T-helper 1 cell (primary cell): Measurements from ENCODE around the gene TP53INP2.
"Not testable (repeated sequence)": the region's sequence is repeated elsewhere in the genome, so short reads cannot be mapped to it uniquely, and the experiment has no call there.

ENCODE experiments used
- DNase-seq, 5 donors: peaks; one replicate each; pipeline ENCODE4 v3.0.0-alpha.2; 2012 to 2020

The TP53INP2 gene

DNA sequence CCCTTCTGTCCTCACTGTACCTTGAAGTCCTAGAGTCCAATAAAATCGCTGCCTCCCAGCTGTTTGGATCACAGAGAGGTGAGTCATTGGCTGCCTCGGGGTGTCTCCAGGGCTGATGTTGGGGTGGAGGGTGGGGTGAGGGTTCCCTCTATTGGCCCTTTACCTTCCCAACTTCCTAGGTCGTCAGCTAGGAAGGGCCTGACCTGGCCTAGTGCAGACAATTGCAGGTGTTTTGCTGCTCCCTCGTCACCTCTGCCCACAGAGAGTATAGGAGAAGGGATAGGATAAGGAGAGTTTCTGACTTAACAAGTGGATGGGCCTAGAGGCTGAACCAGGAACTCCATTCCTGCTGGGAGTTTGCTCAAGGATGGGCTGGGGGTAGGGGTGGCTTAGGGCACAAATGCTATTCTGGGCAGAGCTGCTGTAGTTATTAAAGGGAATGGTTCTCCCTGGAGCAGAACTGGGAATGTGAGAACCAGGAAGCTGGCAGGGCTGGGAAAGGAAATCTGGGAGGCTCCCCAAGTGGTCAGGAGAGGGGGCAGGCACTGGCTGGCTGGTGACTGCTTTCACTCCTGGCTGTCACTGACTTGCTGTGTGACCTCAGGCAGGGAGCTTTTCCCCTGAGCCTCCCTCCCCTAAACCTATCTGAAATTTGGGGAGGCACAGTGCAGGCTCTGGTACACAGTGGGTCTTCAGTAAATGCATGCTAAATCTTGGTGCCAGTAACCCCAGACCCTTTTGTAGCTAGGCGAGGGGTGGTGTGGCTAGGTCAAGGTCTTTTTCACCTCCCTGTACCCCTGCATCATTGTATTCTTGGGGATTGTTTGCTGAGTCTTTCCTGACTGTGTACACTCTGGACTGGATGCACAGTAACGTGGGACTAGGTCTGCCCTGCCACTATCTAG lies 1.5 kb downstream of the TP53INP2 start:
- DNase-seq = peak in 1 of 5 donors; percentile 26

DNA sequence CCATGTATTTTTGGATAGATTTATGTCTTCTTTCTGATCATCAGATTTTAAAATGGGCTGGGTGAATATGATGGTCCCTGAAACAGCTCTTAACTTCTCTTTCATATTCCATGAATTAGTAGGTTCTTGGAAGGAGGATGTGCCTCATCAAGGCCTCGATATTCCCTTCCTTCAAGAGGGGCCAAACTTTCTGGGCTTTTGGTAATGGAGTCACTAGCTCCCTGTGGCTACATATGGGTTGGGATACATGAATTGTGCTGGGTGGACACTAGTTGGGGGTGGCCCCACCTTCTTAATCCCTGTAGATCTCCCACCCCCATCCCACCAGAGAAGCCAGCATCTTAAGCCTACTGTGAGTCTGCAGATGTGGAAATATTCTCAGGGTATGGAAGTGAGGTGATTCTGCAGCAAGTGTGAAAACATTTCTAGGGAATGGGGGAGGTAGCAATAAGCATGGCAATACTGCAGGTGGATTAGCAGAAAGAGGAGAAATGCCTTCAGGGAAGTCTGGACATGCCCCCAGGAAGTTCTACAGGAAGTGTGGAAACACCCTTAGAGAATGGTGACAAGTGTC lies 2.2 kb downstream of the TP53INP2 start:
- DNase-seq = no peak

GRCh38 chr20:34706912-34707784 lies 3.0 kb downstream of the TP53INP2 start:
- DNase-seq = no peak

DNA sequence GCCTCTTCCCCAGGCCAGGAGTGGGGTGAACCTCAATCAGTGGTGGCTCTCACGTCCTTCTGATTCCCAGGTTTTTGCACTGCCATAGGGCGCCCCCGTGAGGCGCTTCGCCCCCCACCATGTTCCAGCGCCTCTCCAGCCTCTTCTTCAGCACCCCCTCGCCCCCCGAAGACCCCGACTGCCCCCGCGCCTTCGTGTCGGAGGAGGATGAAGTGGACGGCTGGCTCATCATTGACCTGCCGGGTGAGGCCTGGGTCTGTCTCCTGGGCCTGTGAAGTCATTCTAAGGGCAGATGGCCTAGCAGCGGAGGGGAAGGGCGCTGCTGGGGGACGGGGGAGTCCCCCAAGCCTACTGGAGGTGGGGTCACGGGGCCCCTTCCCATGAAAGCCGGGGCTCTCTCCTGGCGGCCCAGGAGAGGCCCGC lies 4.5 kb downstream of the TP53INP2 start:
- peak in 4 of 5 donors; percentile 15 to 63 (median 40) for DNase-seq

GRCh38 chr20:34709044-34709830 lies 5.1 kb downstream of the TP53INP2 start:
- DNase-seq = peak; percentile 62 to 85 (median 75)

DNA sequence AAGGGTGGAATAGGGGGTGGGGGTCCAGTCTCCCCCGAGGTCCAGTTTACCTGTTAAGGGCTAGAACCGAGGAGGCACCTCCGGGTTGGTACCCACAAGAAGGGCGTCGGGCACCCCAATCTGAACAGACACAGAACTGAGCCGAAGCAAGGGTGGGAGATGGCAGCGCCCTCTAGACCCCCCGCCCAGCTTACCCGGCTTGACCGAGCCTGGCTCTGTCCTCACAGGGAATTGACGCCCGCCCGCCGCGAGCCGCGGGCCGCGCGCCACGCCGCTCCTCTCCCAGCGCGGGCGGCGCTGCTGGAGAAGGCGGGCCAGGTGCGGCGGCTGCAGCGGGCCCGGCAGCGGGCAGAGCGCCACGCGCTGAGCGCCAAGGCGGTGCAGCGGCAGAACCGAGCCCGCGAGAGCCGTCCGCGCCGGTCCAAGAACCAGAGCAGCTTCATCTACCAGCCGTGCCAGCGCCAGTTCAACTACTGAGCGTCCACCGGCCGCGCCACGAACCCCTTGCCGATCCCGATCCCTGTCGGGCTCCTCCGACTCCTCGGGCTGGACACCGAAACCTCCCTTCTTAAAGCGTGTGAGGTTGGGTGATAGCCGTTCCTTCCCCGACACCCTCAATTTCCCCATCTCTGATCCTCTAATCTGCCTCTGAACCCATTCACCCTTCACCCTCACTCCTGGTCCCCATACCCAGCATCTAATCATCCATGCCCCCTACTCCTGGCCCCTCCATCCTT lies 5.9 kb downstream of the TP53INP2 start:
- DNase-seq = peak in 3 of 5 donors; percentile 49 to 59 (median 49)

- no peak for DNase-seq
Measured at GRCh38 chr20:34710568-34710839, 6.4 kb downstream of the TP53INP2 start.

DNA sequence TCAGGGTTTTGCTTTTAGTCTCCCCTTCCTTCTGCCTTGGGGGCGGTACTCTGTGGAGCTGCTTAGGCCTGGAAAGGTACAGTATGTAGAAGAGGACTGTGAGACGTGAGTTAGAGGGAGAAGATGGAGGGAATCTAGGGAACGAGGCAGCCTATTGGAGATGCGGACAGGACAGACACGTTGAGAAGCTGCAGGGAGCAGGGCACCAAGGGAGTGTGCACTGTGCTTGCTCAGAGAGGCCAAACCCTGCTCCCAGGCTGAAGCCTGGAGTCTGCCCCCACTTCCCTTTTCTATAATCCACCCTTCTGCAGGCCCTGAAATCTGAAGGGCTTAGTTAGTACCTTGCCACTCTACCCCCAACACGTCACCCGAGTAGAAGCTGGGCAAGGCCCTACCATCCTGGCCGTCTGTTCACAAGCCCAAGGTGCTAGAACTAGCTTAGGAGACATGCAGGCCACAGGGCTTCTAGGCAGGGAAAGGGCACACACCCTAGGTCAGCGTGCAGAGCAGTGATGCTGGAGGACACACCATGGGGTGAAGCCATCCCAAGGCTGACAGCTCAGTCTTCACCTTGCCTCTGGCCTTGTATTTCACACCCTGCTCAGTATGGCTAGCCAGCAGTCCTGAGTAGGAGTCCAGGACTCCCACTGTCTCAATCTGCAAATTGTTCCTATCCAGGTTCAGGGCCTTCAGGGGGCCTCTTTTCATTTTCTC lies 6.9 kb downstream of the TP53INP2 start:
- DNase-seq = no peak

- no peak for DNase-seq
Measured at GRCh38 chr20:34711813-34712430, 7.8 kb downstream of the TP53INP2 start.

- no peak for DNase-seq
Measured at GRCh38 chr20:34712525-34713192, 8.5 kb downstream of the TP53INP2 start.

- DNase-seq = no peak
Measured at GRCh38 chr20:34713194-34713943, 9.2 kb downstream of the TP53INP2 start.

- not testable (repeated sequence) for DNase-seq
Measured at GRCh38 chr20:34713944-34714515, 9.9 kb downstream of the TP53INP2 start.

- no peak for DNase-seq
Measured at GRCh38 chr20:34715384-34715783, 11.2 kb downstream of the TP53INP2 start.

- DNase-seq = no peak
Measured at GRCh38 chr20:34716921-34717229, 12.7 kb downstream of the TP53INP2 start.

GRCh38 chr20:34717230-34718095 lies 13.3 kb downstream of the TP53INP2 start:
- DNase-seq = no peak

GRCh38 chr20:34719242-34720017 lies 15.3 kb downstream of the TP53INP2 start:
- DNase-seq = peak in 1 of 5 donors; percentile 53

DNA sequence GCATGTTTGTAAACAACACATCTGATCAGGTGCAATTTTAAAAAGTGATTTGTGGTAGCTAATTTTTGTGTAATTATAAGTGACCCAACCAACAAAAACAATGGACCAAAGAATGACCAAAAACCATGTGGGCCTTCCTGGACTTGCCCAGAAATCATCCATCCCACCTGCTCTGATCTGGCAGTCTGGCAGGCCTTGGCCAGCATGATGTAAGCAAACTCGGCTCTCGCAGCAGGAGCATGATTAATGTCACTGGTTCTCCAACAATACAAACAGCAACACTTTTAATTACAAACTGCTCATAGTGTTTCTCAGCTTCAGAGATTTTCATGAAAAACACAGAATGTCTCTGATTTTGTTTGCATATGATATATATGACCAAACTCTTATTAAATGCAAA lies 16.1 kb downstream of the TP53INP2 start:
- no peak for DNase-seq
